GM19240 (cell line): Measurements from ENCODE around the gene CADM1.

Source experiments
- DNase-seq: peaks from one replicate; pipeline ENCODE4 v3.0.0; 2011; ENCODE audit warnings: low spot score; ENCODE audit not compliant: insufficient read length

The CADM1 gene

DNA sequence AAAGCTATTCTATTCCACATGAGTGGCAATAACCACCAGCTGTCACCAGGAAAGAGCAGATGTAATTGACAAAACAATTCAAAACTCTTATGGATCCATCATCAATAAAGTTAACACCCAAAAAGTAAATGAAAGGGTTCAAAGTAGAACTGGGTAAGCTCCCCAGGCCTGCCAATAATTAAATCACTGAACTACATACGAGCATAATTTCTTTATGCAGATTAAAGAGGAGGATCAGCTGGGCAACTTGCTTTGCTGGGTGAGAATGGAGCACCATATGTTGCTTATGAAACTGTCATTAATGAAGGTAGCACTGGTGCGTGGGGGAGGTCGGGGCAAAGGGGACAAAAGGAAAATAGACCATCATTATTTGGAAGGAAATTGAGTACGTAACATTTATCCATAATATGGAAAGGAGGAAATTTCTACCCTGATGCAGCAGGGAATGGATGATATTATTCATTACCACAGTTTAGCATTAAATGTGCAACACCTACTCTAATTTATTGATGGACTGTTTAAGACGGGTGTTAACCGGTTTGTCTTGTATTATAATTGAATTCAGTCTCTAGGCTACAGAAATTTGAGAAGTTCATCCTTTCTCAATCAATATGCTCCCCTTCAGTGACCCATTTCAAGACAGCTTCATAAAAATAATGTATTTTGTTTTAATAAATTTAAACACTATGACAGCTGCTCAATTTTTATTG lies 315.9 kb downstream of the CADM1 start:
- DNase-seq = no peak

DNA sequence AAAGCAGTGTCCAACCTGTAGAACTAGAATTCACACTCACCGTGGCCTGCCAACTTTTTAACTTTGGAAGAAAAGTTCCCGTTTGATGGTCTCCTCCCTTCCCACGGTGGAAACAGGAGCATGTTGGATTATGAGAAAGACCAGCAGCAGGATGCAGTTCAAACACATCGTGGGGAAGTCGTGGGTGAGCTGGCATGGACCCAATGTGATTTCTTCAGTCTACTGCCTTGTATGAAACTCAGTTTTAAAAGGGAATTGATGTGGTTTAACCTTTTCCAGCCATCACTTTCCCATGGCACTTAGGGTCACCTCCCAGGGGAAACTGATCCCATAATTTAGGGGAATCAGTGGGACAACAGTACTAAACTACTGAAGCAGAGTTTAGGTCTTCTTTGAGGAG lies 318.3 kb downstream of the CADM1 start:
- DNase-seq = no peak

GRCh38 chr11:115185507-115185906 lies 318.7 kb downstream of the CADM1 start:
- DNase-seq = no peak

DNA sequence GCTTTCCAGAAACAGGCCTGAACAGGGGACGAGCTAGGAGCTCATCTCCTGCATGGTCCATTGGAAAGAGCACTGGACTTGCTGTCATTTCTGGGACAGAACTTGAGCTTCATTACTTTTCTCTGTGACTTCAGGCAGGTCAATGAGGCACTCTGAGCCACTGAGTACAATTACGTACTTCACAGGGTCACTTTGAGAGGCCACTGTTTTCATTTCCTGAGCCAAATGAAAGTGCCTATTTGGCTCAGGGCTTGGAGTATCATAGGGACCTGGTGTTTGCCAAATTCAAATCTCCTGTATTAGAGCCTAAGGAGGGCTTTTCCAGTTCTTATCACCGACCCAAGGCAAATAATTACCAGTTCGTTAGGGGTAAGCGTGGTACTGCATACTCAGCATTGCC lies 319.3 kb downstream of the CADM1 start:
- DNase-seq = no peak

DNA sequence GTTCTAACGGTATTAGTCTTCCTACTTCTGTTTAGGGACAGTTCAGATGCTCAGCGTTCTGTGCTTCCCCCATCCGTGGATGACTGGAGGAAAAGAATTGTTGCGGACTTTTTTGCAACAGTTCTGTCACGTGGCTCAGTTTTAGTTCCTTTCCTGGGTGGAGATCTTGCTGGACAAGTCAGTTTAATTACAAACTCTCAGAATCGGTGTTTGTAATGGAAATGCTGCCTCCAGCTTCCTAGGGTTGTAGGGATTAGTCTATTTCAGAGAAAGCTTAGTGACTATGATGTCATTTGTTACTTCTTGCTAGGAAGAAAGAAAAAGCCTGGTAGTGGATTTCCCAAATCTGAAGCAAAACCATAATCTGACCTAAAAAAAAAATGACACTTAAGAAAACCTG lies 320.4 kb downstream of the CADM1 start:
- DNase-seq = no peak

DNA sequence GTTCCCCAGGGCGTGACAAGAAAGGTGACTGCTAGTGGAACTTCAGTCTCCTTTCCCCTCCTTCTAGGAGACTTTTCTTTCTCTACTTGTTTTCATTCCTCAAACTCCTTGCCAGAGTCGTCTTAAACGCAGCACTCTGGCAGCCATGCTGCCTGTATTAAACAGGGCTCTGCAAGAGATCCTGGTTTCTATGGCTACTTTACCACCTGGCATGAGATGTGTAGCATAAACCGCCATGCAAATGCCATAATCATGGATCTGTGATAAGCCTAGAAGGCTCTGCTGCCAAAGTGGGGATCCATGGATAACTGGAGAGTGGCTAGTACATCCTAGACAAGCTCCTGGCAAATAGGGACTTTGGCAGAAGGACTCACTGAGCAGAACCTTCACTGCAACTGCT lies 321.1 kb downstream of the CADM1 start:
- no peak for DNase-seq

GRCh38 chr11:115182282-115182955 lies 321.8 kb downstream of the CADM1 start:
- DNase-seq = no peak

- DNase-seq = no peak
These were observed 322.7 kb downstream of the CADM1 start for GRCh38 chr11:115181538-115181937.

- no peak for DNase-seq
These were observed 323.9 kb downstream of the CADM1 start for GRCh38 chr11:115180272-115180671.

DNA sequence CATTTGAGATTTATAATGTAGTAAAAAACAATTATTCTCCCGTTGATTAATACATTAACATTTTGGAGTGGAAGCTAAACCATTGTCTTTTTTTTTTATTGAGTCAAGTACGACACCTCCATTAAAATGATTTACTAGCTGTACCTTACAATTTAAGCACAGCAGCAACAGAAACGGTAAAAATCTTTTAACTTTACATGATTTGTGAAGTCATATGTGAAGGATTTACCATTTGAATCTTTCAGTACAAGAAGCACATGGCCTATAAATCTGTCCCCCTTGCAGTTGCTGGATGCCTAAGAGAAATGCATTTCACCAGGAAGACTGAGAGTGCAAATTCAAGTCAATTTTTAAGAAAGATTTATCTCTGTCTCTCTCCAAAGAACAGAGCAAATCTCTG lies 324.6 kb downstream of the CADM1 start:
- DNase-seq = no peak

DNA sequence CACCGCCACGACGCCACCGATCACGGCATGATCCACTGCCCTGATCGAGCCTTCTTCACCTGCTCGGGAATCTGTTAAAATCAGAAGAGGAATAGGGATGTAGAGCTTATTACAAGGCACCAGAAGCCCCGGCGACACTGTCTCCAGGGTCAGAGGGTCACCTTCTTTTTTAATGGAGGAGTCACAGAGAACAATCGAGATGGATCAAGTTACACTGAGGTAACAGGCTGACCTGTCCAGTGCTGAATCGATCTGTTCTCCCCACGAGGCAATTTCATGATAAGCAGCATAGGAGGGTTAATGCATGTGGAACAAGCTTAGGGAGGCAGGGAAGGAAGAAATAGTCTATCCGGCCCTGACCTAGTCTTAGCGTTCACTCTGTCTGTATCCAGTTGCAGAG lies 325.5 kb downstream of the CADM1 start:
- no peak for DNase-seq

GRCh38 chr11:115173136-115173535 lies 331.1 kb downstream of the CADM1 start:
- DNase-seq = no peak

- no peak for DNase-seq
These were observed 333.9 kb downstream of the CADM1 start for GRCh38 chr11:115170133-115170815.

DNA sequence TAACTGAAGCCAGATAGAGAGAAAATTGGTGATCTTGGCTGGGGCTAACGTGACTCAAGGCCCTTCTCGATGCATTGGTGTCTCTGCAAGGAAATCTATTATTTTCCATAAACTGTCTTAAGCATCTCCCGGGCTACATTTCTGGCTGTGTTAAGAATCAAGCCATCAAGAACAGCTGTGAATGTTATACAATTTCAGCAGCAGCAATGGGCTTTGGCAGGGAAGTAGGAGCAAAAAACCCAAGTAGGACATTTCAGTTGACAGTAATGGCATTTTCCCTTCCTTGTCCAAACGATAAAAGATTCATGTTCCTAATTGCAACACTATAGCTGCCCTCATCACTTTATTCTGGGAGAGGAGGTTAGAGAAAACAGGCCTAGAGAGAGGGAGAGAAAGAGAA lies 335.0 kb downstream of the CADM1 start:
- DNase-seq = no peak

- DNase-seq = no peak
These were observed 335.5 kb downstream of the CADM1 start for GRCh38 chr11:115168686-115169085.

GRCh38 chr11:115168229-115168671 lies 336.0 kb downstream of the CADM1 start:
- DNase-seq = no peak

DNA sequence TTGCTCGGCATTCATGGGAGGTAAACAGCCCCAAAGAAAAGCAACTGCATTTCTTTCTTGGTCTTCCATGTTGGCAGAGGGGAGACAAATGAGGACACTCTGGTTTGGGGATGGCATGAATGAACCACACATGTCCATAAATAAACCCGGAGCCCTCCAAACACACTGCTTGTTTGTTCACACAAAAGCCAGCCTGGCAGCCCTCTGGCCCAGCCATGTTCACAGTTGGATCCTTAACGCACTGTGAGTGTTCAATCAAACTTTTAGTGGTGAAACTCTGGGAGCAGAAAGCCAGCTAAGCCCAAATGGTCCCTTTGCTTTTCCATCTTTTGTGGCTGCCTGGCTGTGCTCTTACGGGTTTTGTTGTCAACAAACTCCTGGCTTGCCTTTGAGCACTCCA lies 336.8 kb downstream of the CADM1 start:
- no peak for DNase-seq

GRCh38 chr11:115166820-115167219 lies 337.4 kb downstream of the CADM1 start:
- DNase-seq = no peak

GRCh38 chr11:115164774-115165173 lies 339.4 kb downstream of the CADM1 start:
- no peak for DNase-seq

- no peak for DNase-seq
These were observed 341.3 kb downstream of the CADM1 start for GRCh38 chr11:115162919-115163318.

DNA sequence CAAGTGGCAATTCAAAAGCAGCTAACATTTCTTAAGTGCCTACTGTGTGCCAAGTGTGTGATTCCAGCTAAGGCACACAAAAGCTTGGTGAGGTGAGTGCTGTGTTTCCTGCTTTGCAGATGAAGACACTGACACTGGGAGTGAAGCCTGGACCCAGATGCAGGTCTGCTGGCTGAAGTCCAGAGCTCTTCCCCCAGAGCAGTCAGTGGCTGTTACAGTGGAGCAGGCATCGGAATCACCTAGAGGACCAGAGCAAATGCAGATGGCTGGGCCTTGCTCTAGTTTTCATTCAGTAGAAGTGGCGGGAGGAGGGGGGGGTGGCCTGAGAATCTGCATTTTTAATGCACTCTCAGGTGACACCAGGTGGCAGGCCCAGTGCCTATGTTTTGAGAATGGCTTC lies 342.3 kb downstream of the CADM1 start:
- no peak for DNase-seq

GRCh38 chr11:115159207-115159606 lies 345.0 kb downstream of the CADM1 start:
- DNase-seq = no peak

- no peak for DNase-seq
These were observed 346.2 kb downstream of the CADM1 start for GRCh38 chr11:115158053-115158452.
